ENCODE data around the gene CFAP299. TPM values are rescaled to one million over a fixed set of nuclear protein-coding genes. Genes with fewer than 3 reads are reported as not detected.

The CFAP299 gene
- total and polyA plus RNA-seq, 2 of the 8 experiments (the other 6 are each of a cell fraction or from before 2014, with no cell fraction given), result not detected

GRCh38 chr4:80781431-80781830 lies 445.9 kb downstream of the CFAP299 start:
- H2BK20ac ChIP-seq (ENCODE audit: low read length), result no peak overlapping the region
- no peak overlapping the region for H3K23ac ChIP-seq (ENCODE audit: insufficient read length)
- DNase-seq (ENCODE audit: low read depth in 1 of 2, low spot score in 2 of 2) (no peak), FAIRE-seq (no peak)
- H3K23me2 ChIP-seq (ENCODE audit: low read depth, low read length), result no peaks in the 10 kb centered on the region
- CTCF ChIA-PET (ENCODE audit: partially characterized antibody), result no interaction called here
- TF ChIP-seq ASH2L (IDR thresholded peaks at IDR 0.05; ENCODE audit: low read length), result no peak
- H3K9ac ChIP-seq (replicated peaks in 1 of 4; ENCODE audit: extremely low read depth in 1 of 4, low read depth in 3 of 4, low read length in 3 of 4), result no peak overlapping the region
- H2BK120ac ChIP-seq (replicated peaks; ENCODE audit: low read depth, low read length), result no peak overlapping the region
- no peak overlapping the region for H4K91ac ChIP-seq (replicated peaks; ENCODE audit: insufficient read length, low read length)
- H3K14ac ChIP-seq (ENCODE audit: insufficient read length), result no peak overlapping the region
- no peaks in the 10 kb centered on the region for H3K4me1 ChIP-seq (replicated peaks in 1 of 4; ENCODE audit: control insufficient read depth in 3 of 4, insufficient read depth in 4 of 4, low read length in 3 of 4)
- H3K36me3 ChIP-seq (ENCODE audit: control insufficient read depth in 2 of 4, insufficient read depth in 4 of 4, low read length in 3 of 4), result no peaks in the 10 kb centered on the region
- POLR2A ChIA-PET (ENCODE audit: partially characterized antibody), result no interaction called here
- H2AK5ac ChIP-seq (ENCODE audit: low read depth, low read length), result no peak overlapping the region
- no peaks in the 10 kb centered on the region for H3K9me3 ChIP-seq (ENCODE audit: insufficient read depth in 2 of 2, low read depth in 1 of 2, low read length in 1 of 2)
- H3K18ac ChIP-seq (ENCODE audit: extremely low read depth, low read length), result no peak overlapping the region
- H3K79me2 ChIP-seq (ENCODE audit: control insufficient read depth in 1 of 2, insufficient read depth in 2 of 2, low read length in 2 of 2), result no peaks in the 10 kb centered on the region
- H4K5ac ChIP-seq (ENCODE audit: insufficient read length, low read depth, low read length), result no peak overlapping the region
- no peak overlapping the region for H4K8ac ChIP-seq (ENCODE audit: extremely low read depth, insufficient read depth, low read length)
- no peak overlapping the region for H3K4me3 ChIP-seq (ENCODE audit: extremely low read depth in 1 of 4, insufficient read depth in 2 of 4, low read depth in 3 of 4, low read length in 4 of 4)
- H2BK5ac ChIP-seq (ENCODE audit: low read depth, low read length), result no peak overlapping the region
- no peak overlapping the region for H3K27ac ChIP-seq (ENCODE audit: low read depth, low read length)
- no peak overlapping the region for H2BK12ac ChIP-seq (ENCODE audit: low read depth, low read length)
- H3K4me2 ChIP-seq (ENCODE audit: insufficient read depth in 1 of 2, low read depth in 2 of 2, low read length in 2 of 2), result no peak overlapping the region
- no peak overlapping the region for H3K56ac ChIP-seq (replicated peaks; ENCODE audit: insufficient read length, low read depth, low read length)
- WGBS, 2 experiments (ENCODE audit: extremely low coverage in 1 of 2, insufficient coverage in 1 of 2, insufficient read length in 1 of 2, insufficient replicate concordance in 2 of 2, low coverage in 1 of 2, low lambda C conversion rate in 2 of 2, missing lambda C conversion rate in 1 of 2), result 100% methylated on average over 1 of the region's 1 CpG; no CpG with 5 or more reads in 1 of the 2 experiments
- H3K4ac ChIP-seq (replicated peaks; ENCODE audit: insufficient read length, low read depth, low read length), result no peak overlapping the region
- H2AFZ ChIP-seq (ENCODE audit: low read length), result no peak overlapping the region
- no peaks in the 10 kb centered on the region for H3K79me1 ChIP-seq (ENCODE audit: low read depth, low read length)
- H3K27me3 ChIP-seq (replicated peaks in 1 of 4; ENCODE audit: control insufficient read depth in 3 of 4, extremely low read depth in 1 of 4, insufficient read depth in 3 of 4, low read length in 3 of 4), result no peaks in the 10 kb centered on the region
- H4K20me1 ChIP-seq (replicated peaks in 1 of 2; ENCODE audit: control insufficient read depth in 1 of 2, insufficient read depth in 2 of 2, low read length in 2 of 2), result no peaks in the 10 kb centered on the region
- H2BK15ac ChIP-seq (ENCODE audit: low read length), result no peak overlapping the region
